ENCODE data around the gene C14orf119.
A peak's percentile ranks its signal among the peaks of the same experiment; 100 is the strongest.

Gene C14orf119

DNA sequence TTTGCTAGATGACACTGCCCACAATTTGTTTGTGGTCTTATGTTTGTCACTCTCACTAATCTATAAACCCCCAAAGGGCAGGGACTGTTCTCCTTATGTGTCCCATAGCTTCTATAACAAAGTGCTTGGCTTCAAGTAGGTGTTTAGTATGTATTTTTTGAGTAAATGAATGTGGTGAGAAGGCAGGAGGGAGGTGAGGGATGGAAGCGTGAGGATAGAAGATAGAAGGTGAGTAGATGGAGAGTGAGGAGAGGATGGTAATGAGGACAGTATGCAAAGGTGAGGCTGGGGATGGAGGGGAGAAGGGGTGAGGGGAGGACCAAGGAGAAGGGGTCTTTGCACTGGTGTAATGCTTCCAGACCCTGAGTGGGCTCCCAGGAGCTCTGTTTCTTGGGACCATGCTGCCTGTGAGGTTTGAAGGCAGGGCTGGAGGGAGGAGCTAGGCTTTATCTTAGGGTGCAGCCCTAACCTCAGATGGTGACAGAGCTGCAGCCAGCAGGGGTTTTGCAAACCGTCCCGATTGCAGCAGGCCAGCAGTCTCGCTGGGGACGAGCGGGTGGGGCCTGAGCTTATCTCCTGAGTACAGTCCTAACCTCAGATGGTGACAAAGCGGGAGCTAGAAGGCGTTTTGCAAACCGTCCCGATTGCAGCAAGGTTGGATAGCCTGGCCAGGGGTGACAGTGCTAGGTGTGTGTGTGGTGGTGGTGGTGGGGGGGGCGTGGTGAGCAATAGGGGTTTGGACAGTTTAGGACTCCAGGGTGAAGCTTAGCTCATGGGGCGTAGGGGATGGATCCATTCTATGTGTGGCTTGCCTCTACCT lies 17.3 kb downstream of the C14orf119 start:
- DNase-seq = no peak

DNA sequence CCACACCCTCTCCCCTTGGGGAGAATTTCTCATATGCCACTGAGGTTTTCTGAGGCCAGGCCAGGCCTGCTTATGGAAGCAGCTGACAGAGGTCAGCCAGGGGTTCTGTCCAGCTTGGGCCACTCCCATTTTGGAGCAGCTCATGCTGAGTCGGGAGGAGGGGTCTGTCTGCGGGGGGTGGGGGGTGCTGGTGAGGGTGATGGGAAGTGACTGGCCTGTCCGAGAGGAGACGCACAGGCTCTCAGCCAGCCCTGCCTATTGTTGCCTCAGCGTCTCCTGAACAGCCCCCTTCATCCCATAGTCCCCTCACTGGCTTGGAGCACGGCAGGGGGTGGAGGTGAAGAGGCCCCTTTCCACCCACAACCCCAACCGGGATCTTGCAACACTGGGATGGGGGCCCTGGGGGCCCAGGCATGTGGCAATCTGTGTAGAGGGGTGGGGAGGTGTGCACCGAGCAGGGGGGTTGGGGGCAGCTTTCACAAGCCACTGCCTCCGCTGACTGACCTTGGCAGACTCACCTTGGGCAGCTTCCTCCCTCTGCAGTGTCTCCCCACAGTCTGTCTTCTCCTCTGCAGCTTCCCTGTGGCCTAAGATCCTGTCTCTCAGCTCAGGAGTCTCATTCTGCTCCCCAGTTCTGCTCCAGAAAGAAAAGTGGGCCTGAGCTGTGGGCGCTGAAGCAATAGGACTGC lies 18.3 kb downstream of the C14orf119 start:
- no peak for DNase-seq

- no peak for DNase-seq
Observed at GRCh38 chr14:23114120-23114458, 18.8 kb downstream of the C14orf119 start.

- no peak for DNase-seq
Observed at GRCh38 chr14:23114669-23115038, 19.3 kb downstream of the C14orf119 start.

GRCh38 chr14:23115039-23115731 lies 19.9 kb downstream of the C14orf119 start:
- DNase-seq = no peak

GRCh38 chr14:23115918-23116317 lies 20.6 kb downstream of the C14orf119 start:
- DNase-seq = no peak

GRCh38 chr14:23117371-23118020 lies 22.2 kb downstream of the C14orf119 start:
- no peak for DNase-seq

- DNase-seq = no peak
Observed at GRCh38 chr14:23118506-23119362, 23.4 kb downstream of the C14orf119 start, which contains the start of gene CEBPE. Gene CEBPE, minus strand, starts transcription at chr14:23119255. Its CDS starts 164 bp downstream, at chr14:23119091.

DNA sequence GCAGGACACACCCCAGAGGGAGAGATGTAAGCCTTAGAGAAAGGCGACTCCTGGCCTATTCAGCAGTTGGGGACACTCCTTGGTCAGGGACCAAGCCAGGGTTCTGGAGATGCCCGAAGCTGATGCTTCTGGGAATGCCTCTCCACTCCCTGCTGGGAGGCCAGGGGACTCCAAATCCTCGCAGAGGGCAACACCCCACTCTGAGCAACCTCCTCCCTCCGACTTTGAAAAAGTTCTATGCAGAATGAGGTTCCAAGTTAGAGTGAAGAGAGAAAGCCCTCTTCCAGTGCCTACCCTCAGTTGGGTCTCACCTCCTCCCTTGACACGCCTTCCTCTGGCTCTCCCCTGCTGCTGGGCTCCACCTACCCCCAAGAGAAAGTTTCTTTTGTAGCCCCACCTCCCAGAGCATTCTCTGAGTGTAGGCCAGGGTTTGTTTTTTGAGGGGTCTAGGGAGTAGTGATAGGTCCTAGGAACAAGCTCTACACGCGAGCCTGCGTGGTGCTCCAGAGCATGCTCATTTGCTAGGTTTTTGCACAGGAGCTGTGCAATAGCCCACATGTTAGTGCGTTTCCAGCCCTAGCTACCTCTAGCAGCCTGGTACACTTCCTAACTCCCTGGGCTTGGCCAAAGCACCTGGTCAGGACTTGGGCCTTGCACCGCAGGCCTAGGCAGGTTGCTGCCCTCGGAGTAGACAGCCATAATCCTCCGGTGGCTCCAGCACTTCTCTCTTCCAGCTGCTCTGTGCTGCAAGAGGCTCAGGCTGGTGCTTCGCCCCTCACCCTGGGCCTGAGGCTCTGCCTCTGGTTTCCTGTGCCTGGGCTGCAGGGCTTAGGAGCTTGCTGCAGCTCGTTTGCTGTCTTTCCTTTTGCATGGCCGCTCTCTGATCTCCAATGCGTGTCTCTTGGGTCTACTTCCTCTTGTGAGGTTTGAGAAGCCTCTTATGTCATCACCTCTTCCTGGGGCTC lies 24.3 kb downstream of the C14orf119 start:
- no peak for DNase-seq

- DNase-seq = peak; percentile 90 to 91
Observed at GRCh38 chr14:23120541-23121251, 25.4 kb downstream of the C14orf119 start.

GRCh38 chr14:23121361-23121771 lies 26.1 kb downstream of the C14orf119 start:
- DNase-seq = peak in 1 of 2 experiments; percentile 29

- no peak for DNase-seq
Observed at GRCh38 chr14:23122086-23122485, 26.8 kb downstream of the C14orf119 start.

DNA sequence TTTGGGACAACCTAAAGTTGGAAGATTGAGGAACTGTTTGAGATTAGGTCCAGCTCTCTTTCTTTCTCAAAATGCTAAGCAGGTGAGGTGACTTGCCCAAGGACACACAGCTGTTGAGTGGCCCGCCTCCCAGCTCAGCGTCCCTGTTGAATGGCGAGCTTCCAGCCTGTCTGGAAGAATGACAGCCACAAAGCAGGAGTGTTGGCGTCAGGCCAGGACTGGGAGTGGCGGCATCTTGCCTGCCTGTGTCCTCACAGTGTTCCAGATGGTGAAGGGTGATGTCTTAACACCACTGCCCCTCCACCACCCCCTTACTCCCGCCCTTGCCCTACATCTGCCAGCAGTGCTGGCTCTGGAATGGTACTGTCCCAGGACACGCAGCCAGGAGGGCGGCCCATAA lies 28.1 kb downstream of the C14orf119 start:
- peak; percentile 63 to 64 for DNase-seq

DNA sequence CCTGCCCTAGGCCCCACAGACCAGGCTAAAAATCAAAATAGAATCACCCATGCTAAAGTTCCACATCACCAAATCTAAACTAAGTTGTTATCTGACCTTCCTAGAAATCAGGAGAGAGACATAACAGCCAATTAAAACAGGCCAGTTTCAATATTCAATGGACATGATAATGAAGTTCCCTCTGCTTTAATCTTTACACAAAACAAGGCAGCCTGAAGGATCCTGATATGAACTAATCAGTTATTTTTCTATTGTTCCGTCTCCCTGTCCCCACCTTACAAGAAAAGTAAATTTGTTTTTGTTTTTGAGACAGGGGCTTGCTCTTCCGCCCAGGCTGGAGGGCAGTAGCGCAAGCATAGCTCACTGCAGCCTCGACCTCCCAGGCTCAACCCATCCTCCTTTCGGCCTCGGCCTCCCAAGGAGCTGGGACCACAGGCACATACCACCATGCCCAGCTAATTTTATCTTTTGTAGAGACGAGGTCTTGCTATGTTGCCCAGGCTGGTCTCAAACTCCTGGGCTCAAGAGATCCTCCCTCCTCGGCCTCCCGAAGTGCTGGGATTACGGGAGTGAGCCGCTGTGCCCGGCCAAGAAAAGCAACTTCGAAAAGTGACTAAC lies 29.1 kb downstream of the C14orf119 start:
- no peak for DNase-seq

GRCh38 chr14:23125011-23125410 lies 29.7 kb downstream of the C14orf119 start:
- no peak for DNase-seq

DNA sequence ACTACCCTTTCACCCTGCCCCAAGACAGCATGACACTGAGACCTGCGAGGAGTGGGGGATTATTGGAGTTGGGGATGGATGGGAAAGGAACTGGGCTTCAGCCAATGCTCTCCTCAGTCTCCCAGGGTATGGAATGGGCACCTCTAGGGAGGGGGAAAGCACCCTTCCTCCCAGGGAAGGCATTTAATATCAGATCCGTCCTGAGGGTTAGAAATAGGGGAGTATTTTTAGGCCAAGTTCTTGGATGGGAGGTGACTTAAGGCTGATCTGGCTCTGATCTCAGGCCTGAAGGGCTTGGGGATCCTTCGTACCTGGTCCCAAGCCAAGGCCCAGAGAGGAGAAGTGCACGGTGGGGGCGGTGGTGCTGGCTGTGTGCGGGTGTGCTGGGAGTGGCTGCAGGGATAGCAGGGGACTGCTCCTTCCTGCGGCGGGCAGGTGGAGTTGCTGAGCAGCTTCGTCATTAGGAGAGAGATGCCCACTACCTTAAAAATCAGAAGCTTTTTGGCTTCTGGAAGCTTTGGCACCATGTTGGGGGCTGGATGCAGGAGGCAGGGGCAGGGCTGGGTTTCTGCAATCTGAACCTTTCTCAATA lies 30.7 kb downstream of the C14orf119 start:
- no peak for DNase-seq

DNA sequence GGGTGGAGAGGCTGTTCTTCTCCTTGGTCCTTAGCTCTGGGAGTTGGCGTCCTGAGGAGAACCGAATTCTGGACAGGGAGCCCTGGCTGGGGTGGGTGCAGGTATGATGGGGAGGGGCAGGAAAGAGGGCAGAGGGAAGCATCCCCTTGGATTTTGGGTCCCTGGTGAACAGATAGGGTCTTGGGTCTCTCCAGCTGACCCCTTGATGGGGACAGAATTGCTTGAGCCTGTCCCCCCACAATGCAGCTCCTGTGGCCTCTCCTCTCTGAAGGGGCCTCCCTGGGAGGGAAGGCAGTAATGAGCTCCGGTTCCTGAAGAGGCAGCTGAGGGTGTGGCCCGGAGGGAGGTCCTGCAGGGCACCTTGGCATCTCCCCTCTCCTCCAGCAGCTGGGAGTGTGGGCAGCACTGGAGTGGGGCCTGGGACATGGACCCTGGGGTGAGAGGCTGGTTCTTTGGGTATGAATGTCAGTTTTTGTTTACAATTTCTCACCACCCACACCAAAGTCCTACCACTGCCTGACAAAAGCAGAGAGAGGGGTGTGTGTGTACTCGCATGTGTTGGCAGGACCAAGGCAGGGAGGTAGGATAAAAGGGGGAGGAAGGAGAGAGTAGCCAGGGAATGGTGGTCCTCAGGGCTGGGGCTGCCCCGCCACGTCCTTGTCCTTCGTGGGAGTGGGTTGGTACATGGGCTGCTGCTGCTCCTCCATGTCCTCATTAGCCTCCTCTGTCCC lies 31.4 kb downstream of the C14orf119 start:
- DNase-seq = no peak

- DNase-seq = no peak
Observed at GRCh38 chr14:23127861-23128260, 32.6 kb downstream of the C14orf119 start.
